ENCODE results near the gene CER1. TPM values are rescaled to one million over a fixed set of nuclear protein-coding genes. Genes with fewer than 3 reads are reported as not detected.
A peak's percentile ranks its signal among the peaks of the same experiment; 100 is the strongest.

The CER1 gene
- total and polyA plus RNA-seq, 9 of the 15 experiments (the other 6 are each of a cell fraction or from before 2014, with no cell fraction given) = not detected

DNA sequence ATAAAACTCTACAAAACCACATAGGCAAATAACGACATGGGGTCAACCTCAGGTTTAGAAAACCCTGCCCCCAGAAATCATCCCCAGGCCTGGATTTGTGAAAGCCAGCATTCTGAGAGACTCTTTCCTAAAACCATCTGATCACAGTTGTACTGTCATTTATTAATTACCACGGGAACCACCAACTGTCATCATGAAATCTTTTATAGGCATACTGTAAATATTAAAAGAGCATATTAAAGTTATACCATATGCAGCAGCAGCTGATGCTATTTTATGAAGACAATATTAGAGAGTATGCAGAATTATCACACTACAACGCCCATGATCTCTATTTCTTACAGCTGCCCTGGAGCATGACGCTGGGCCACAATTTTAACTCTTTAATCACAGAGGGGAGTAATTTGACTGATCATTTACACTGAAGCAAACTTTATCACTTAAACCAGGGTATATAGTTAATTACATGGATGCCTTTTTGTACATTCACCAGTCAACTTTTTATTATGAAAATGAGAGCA is 20.3 kb downstream of the CER1 start (continued):
- TF ChIP-seq, protein P1, sequence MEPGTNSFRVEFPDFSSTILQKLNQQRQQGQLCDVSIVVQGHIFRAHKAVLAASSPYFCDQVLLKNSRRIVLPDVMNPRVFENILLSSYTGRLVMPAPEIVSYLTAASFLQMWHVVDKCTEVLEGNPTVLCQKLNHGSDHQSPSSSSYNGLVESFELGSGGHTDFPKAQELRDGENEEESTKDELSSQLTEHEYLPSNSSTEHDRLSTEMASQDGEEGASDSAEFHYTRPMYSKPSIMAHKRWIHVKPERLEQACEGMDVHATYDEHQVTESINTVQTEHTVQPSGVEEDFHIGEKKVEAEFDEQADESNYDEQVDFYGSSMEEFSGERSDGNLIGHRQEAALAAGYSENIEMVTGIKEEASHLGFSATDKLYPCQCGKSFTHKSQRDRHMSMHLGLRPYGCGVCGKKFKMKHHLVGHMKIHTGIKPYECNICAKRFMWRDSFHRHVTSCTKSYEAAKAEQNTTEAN (CRISPR knock-in tag; IDR thresholded peaks at IDR 0.05) = no peak
- TF ChIP-seq L3MBTL2 (IDR thresholded peaks at IDR 0.05) (no peak), RBFOX2 (IDR thresholded peaks at IDR 0.05; ENCODE audit: low read depth, low read length) (no peak), ETV1 (tag; conservative IDR thresholded peaks at IDR 0.05; ENCODE audit: low read depth) (no peak), ZNF197 (CRISPR knock-in tag; IDR thresholded peaks at IDR 0.05; ENCODE audit: low read depth) (no peak)

DNA sequence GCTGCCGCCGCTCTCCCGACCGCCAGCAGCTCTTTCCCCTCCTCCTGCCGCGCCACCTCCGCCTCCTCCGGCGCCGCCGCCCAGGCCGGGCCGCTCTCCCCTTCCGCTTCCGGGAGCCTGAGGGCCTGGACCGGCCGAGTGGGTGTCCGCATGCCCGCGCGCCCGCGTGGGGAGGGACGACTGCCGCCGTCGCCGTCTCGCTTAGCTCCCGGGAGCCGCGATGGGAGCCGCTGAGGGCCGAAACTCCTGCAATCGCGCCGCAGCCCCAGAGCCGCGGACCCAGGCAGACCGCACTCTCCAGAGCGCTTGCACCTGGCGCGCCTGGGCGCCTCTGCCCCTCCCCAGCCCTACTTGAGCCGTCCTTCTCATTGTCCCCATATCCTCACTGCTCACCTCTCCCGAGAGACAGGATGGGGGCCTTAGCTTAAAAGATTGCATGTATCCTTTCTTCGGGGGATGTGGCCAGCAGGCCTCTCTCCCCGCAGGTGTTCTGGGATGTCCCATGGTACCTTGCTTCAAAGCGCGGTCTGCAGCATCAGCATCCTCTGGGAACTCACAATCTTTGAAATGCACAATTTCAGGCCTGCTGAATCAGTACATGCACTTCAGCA is 29.2 kb downstream of the CER1 start, which contains the start of gene ZDHHC21:
Gene ZDHHC21, minus strand, starts transcription at position 182 of the 611 bp plus-strand sequence. CDS start 19,092 bp downstream, outside the sequence.
- Histone ChIP-seq H4K20me1 (replicated peaks; ENCODE audit: control insufficient read depth, insufficient read depth, low read length) (no peaks in the 10 kb centered on the region), H3K9me3 (replicated peaks; ENCODE audit: control insufficient read depth, insufficient read depth, low read depth, low read length) (no peaks in the 10 kb centered on the region), H3K9me1 (ENCODE audit: control insufficient read depth, insufficient read depth, low read length) (no peaks in the 10 kb centered on the region), H3K36me3 (ENCODE audit: control insufficient read depth, insufficient read depth, low read length) (no peaks in the 10 kb centered on the region), H3K4me3 (peak within 1 kb of the TSS; percentile 40), H3K27me3 (ENCODE audit: control insufficient read depth in 2 of 2, insufficient read depth in 2 of 2, low read length in 2 of 2) (no peaks in the 10 kb centered on the region), H3K4me1 (replicated peaks in 1 of 2; ENCODE audit: control insufficient read depth in 2 of 2, insufficient read depth in 2 of 2, low read length in 2 of 2) (peaks cover 0 to 4% of the 10 kb centered on the region in 2 experiments; a peak in 1 of 5 replicates), H2AFZ (ENCODE audit: low read depth, low read length) (peak within 1 kb of the TSS; percentile 79), H3K27ac (ENCODE audit: extremely low read depth, low read depth, low read length) (no peak within 1 kb of the TSS), H3K79me2 (ENCODE audit: control insufficient read depth, insufficient read depth, low read length) (no peaks in the 10 kb centered on the region), H3K4me2 (ENCODE audit: insufficient read depth, low read length) (peak within 1 kb of the TSS; percentile 49), H3K9ac (ENCODE audit: insufficient read depth in 1 of 2, low read depth in 2 of 2, low read length in 2 of 2) (peak within 1 kb of the TSS in 1 of 2 experiments; percentile 77; a peak in 2 of 4 replicates)
- WGBS (ENCODE audit: insufficient coverage, low coverage, missing lambda C conversion rate) = 49% methylated on average over 4 of the region's 50 CpGs
- ATAC-seq (peak; percentile 94), FAIRE-seq (no peak), DNase-seq (ENCODE audit: extremely low read depth in 1 of 4, low spot score in 3 of 4) (peak; percentile 27 to 52 (median 38))
- BruUV-seq (replicated peaks) = no TSS peak
- in situ Hi-C loops (cut with MboI) = no loop called here
- ChIA-PET CTCF (ENCODE audit: low intra/inter-chr PET ratio) (no interaction called here), POLR2A (no interaction called here)
- intact Hi-C loops (cut with micrococcal nuclease) = no loop called here
- TF ChIP-seq SAFB (IDR thresholded peaks at IDR 0.05; ENCODE audit: borderline replicate concordance, low read depth, low read length) = 0 out of 2 replicates have a peak, but pooled peaks have one; percentile 61
- TF ChIP-seq NR2C2 (CRISPR knock-in tag; IDR thresholded peaks at IDR 0.05) = no peak
- TF ChIP-seq NR2C2 (tag; IDR thresholded peaks at IDR 0.05) = peak; percentile 68
- no peak for TF ChIP-seq PYGO2 (tag; IDR thresholded peaks at IDR 0.05)
- TF ChIP-seq EGR1 (conservative IDR thresholded peaks at IDR 0.05) = peak; percentile 26; the same call in 1 of the 2 replicates
- TF ChIP-seq, protein P2, sequence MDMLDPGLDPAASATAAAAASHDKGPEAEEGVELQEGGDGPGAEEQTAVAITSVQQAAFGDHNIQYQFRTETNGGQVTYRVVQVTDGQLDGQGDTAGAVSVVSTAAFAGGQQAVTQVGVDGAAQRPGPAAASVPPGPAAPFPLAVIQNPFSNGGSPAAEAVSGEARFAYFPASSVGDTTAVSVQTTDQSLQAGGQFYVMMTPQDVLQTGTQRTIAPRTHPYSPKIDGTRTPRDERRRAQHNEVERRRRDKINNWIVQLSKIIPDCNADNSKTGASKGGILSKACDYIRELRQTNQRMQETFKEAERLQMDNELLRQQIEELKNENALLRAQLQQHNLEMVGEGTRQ (CRISPR knock-in tag; IDR thresholded peaks at IDR 0.05) = no peak
- TF ChIP-seq, protein P3, sequence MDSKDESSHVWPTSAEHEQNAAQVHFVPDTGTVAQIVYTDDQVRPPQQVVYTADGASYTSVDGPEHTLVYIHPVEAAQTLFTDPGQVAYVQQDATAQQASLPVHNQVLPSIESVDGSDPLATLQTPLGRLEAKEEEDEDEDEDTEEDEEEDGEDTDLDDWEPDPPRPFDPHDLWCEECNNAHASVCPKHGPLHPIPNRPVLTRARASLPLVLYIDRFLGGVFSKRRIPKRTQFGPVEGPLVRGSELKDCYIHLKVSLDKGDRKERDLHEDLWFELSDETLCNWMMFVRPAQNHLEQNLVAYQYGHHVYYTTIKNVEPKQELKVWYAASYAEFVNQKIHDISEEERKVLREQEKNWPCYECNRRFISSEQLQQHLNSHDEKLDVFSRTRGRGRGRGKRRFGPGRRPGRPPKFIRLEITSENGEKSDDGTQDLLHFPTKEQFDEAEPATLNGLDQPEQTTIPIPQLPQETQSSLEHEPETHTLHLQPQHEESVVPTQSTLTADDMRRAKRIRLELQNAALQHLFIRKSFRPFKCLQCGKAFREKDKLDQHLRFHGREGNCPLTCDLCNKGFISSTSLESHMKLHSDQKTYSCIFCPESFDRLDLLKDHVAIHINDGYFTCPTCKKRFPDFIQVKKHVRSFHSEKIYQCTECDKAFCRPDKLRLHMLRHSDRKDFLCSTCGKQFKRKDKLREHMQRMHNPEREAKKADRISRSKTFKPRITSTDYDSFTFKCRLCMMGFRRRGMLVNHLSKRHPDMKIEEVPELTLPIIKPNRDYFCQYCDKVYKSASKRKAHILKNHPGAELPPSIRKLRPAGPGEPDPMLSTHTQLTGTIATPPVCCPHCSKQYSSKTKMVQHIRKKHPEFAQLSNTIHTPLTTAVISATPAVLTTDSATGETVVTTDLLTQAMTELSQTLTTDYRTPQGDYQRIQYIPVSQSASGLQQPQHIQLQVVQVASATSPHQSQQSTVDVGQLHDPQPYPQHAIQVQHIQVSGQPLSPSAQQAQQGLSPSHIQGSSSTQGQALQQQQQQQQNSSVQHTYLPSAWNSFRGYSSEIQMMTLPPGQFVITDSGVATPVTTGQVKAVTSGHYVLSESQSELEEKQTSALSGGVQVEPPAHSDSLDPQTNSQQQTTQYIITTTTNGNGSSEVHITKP (IDR thresholded peaks at IDR 0.05; ENCODE audit: partially characterized antibody) = peak; percentile 77
- 0 out of 2 replicates have a peak, but pooled peaks have one; percentile 19 for TF ChIP-seq CTBP1 (IDR thresholded peaks at IDR 0.05; ENCODE audit: borderline replicate concordance)
- TF ChIP-seq RBFOX2 (IDR thresholded peaks at IDR 0.05; ENCODE audit: low read depth, low read length) = peak; percentile 70
- TF ChIP-seq ELF1 (tag; IDR thresholded peaks at IDR 0.05) = peak; percentile 75

Data from K562 (cell line).